ENCODE measurements around the gene SYT11.

SYT11 gene, protein sequence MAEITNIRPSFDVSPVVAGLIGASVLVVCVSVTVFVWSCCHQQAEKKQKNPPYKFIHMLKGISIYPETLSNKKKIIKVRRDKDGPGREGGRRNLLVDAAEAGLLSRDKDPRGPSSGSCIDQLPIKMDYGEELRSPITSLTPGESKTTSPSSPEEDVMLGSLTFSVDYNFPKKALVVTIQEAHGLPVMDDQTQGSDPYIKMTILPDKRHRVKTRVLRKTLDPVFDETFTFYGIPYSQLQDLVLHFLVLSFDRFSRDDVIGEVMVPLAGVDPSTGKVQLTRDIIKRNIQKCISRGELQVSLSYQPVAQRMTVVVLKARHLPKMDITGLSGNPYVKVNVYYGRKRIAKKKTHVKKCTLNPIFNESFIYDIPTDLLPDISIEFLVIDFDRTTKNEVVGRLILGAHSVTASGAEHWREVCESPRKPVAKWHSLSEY

GRCh38 chr1:155859234-155859829, at the start of gene SYT11:
TSS of gene SYT11 (plus strand) at chr1:155859567. CDS start at chr1:155859762, 195 bp downstream.
- TF ChIP-seq, protein P1, sequence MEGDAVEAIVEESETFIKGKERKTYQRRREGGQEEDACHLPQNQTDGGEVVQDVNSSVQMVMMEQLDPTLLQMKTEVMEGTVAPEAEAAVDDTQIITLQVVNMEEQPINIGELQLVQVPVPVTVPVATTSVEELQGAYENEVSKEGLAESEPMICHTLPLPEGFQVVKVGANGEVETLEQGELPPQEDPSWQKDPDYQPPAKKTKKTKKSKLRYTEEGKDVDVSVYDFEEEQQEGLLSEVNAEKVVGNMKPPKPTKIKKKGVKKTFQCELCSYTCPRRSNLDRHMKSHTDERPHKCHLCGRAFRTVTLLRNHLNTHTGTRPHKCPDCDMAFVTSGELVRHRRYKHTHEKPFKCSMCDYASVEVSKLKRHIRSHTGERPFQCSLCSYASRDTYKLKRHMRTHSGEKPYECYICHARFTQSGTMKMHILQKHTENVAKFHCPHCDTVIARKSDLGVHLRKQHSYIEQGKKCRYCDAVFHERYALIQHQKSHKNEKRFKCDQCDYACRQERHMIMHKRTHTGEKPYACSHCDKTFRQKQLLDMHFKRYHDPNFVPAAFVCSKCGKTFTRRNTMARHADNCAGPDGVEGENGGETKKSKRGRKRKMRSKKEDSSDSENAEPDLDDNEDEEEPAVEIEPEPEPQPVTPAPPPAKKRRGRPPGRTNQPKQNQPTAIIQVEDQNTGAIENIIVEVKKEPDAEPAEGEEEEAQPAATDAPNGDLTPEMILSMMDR (IDR thresholded peaks at IDR 0.05; ENCODE audit: low read depth, low read length), result no peak; the same call in none of the 2 replicates
- DNase-seq (ENCODE audit: extremely low read depth, low read depth), result peak; percentile 84

DNA sequence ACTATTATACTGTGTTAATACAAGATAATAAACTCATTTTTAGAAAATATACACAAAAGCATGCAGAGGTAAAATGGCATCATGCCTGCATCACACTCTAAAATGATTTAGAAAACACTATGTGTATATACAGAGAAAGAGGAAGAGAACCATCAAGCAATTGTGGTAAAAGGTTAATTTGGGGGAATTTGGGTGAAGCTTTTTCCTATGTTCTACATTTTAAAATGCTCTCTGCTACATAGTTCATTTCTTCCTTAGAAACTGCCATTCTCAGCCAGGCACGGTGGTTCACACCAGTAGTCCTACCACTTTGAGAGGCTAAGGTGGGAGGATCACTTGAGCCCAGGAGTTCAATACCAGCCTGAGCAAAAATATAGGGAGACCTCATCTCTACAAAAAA, 46.5 kb upstream of the SYT11 start:
- TF ChIP-seq, protein P1 (IDR thresholded peaks at IDR 0.05; ENCODE audit: low read depth, low read length), result no peak

DNA sequence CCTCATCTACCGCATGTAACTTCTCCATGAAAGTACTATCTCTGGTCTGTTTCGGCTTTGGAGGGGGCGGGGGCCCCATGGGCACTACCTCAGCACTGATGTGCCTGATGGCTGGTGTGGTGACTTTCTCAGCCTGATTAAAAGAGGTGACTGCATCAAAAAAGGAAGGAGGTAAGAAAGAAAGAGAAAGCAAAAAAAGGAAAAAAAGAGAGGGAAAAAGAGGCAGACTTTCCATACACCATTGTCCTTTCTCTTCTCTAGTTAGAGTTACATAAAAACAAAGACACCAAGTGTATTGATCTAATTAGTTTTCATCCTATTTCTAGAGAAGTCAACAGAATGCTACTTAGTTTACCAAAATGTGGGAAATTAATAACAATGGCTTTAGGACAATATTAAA, 45.7 kb upstream of the SYT11 start:
- DNase-seq (ENCODE audit: extremely low read depth, low read depth), result no peak

More for the DNA sequence above, 46.5 kb upstream of the SYT11 start:
- DNase-seq (ENCODE audit: extremely low read depth, low read depth), result no peak

GRCh38 chr1:155816351-155816750, 43.0 kb upstream of the SYT11 start:
- no peak for DNase-seq (ENCODE audit: extremely low read depth, low read depth)

More for the DNA sequence above, 45.7 kb upstream of the SYT11 start:
- TF ChIP-seq, protein P1 (IDR thresholded peaks at IDR 0.05; ENCODE audit: low read depth, low read length), result no peak

DNA sequence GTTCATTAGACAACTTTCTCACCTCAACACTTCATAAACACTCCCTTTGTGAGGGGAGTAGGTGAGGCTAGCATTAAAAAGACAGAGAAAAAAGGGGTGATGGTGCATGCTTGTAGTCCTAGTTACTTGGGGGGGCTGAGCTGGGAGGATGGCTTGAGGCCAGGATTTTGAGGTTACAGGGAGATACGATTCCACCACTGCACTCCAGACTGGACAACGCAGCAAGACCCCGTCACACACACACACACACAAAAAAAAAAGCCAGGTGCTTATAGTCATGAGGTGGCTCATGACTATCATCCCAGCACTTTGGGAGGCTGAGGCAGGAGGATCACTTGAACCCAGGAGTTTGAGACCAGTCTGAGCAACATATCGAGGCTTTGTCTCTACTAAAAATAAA, 31.9 kb upstream of the SYT11 start:
- DNase-seq (ENCODE audit: extremely low read depth, low read depth), result no peak
- TF ChIP-seq, protein P1 (IDR thresholded peaks at IDR 0.05; ENCODE audit: low read depth, low read length), result no peak

More at GRCh38 chr1:155816351-155816750, 43.0 kb upstream of the SYT11 start:
- TF ChIP-seq, protein P1 (IDR thresholded peaks at IDR 0.05; ENCODE audit: low read depth, low read length), result no peak

DNA sequence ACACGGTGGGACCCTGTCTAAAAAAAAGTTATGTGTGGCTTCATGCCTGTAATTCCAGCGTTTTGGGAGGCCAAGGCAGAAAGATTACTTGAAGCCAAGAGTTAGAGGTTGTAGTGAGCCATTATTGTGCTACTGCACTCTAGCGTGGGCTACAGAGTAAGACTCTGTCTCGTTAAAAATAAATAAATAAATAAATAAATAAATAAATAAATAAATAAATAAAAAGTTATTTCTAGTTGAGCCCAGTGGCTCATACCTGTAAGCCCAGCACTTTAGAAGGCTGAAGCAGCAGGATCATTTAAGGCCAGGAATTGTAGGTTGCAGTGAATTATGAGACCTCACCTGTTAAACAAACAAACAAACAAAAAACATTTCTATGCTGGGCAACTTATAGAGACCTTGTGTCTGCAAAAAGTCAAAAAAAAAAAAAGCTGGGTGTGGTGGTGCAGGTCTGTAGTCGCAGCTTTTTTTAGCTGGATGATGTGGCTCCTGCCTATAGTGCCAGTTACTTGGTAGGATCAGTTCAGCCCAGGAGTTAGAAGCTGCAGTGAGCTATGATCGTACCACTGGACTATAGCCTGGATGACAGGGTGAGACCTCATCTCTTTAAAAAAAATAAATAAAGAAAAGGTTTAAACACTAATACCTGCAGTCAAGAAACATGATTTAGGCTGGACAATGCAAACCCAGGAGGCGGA, 27.9 kb upstream of the SYT11 start:
- DNase-seq (ENCODE audit: extremely low read depth, low read depth), result no peak
- TF ChIP-seq, protein P1 (IDR thresholded peaks at IDR 0.05; ENCODE audit: low read depth, low read length), result no peak

Measured in AG09319 (cell line).